Measurements from ENCODE around the gene NID2.

The NID2 gene

GRCh38 chr14:52021957-52022600, 46.8 kb downstream of the NID2 start:
- FAIRE-seq, result peak; percentile 35
- TF ChIP-seq SPI1 (IDR thresholded peaks at IDR 0.05; ENCODE audit: low read depth, low read length), result no peak
- TF ChIP-seq POU2F2 (IDR thresholded peaks at IDR 0.05; ENCODE audit: low read depth, low read length), result no peak
- TF ChIP-seq PAX5 (IDR thresholded peaks at IDR 0.05; ENCODE audit: insufficient read depth, low read length, severe bottlenecking), result no peak
- TF ChIP-seq TAF1 (IDR thresholded peaks at IDR 0.05; ENCODE audit: low read depth, low read length), result no peak
- TF ChIP-seq POLR2AphosphoS5 (IDR thresholded peaks at IDR 0.05; ENCODE audit: low read depth, low read length), result no peak
- TF ChIP-seq POLR2A (IDR thresholded peaks at IDR 0.05; ENCODE audit: low read depth, low read length), result no peak
- peak; percentile 33 for DNase-seq (ENCODE audit: insufficient read length, low spot score)

GRCh38 chr14:52020866-52021717, 47.8 kb downstream of the NID2 start:
- TF ChIP-seq TAF1 (IDR thresholded peaks at IDR 0.05; ENCODE audit: low read depth, low read length) (no peak), POU2F2 (IDR thresholded peaks at IDR 0.05; ENCODE audit: low read depth, low read length) (no peak), PAX5 (IDR thresholded peaks at IDR 0.05; ENCODE audit: insufficient read depth, low read length, severe bottlenecking) (no peak), SPI1 (IDR thresholded peaks at IDR 0.05; ENCODE audit: low read depth, low read length) (no peak), POLR2A (IDR thresholded peaks at IDR 0.05; ENCODE audit: low read depth, low read length) (no peak), POLR2AphosphoS5 (IDR thresholded peaks at IDR 0.05; ENCODE audit: low read depth, low read length) (no peak)
- peak; percentile 13 for FAIRE-seq
- DNase-seq (ENCODE audit: insufficient read length, low spot score), result no peak

DNA sequence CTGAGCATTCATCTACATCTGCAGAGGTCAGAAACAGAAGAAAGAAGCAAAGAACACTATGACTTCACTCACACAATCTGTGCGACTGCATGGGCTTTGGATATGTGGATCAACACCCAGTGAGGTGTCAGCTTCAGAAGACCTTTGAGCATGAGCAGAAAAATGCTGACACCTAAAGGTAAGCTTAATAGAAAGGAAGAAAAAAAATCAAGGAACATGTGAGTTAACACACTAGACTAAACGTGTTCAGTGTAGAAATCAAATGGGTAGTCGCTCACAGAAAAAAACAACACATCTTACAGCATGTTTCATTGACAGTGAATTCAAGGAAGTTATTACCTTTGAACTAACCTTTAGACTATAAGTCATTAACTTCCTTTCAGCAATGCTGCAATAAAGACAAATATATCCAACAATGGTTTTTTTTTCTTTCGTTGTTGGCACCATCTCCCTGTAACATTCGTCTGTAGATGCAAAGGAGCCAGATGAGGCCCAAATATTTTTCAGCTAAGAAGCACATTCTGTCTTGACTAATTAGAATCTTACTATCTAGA, 48.6 kb downstream of the NID2 start:
- FAIRE-seq, result no peak
- TF ChIP-seq POLR2AphosphoS5 (IDR thresholded peaks at IDR 0.05; ENCODE audit: low read depth, low read length) (no peak), TAF1 (IDR thresholded peaks at IDR 0.05; ENCODE audit: low read depth, low read length) (no peak), PAX5 (IDR thresholded peaks at IDR 0.05; ENCODE audit: insufficient read depth, low read length, severe bottlenecking) (no peak), SPI1 (IDR thresholded peaks at IDR 0.05; ENCODE audit: low read depth, low read length) (no peak), POU2F2 (IDR thresholded peaks at IDR 0.05; ENCODE audit: low read depth, low read length) (no peak), POLR2A (IDR thresholded peaks at IDR 0.05; ENCODE audit: low read depth, low read length) (no peak)

DNA sequence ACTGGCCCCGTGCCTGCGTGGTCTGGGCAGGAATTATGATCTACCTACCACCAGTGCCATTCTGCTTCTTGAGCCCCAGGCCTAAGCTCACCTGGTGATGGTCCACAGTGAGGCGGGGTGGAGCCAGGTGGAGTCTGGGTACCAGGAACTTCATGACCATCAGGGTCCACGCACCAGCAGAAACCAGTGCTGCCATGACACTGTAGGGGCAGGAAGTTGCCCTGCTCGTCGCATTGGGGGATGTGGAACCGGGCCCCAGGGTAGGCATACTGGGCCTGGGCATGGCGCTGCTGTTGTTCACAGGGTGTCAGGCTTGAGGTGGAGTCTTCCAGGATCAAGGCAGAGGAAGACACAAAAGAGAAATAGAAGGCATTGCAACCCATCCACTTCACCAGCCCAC, 49.9 kb downstream of the NID2 start:
- FAIRE-seq, result no peak
- TF ChIP-seq POU2F2 (IDR thresholded peaks at IDR 0.05; ENCODE audit: low read depth, low read length) (no peak), POLR2AphosphoS5 (IDR thresholded peaks at IDR 0.05; ENCODE audit: low read depth, low read length) (no peak), POLR2A (IDR thresholded peaks at IDR 0.05; ENCODE audit: low read depth, low read length) (no peak), TAF1 (IDR thresholded peaks at IDR 0.05; ENCODE audit: low read depth, low read length) (no peak), PAX5 (IDR thresholded peaks at IDR 0.05; ENCODE audit: insufficient read depth, low read length, severe bottlenecking) (no peak), SPI1 (IDR thresholded peaks at IDR 0.05; ENCODE audit: low read depth, low read length) (no peak)
- DNase-seq (ENCODE audit: insufficient read length, low spot score), result no peak

More for the DNA sequence above, 48.6 kb downstream of the NID2 start:
- no peak for DNase-seq (ENCODE audit: insufficient read length, low spot score)

- no peak for DNase-seq (ENCODE audit: insufficient read length, low spot score)
- TF ChIP-seq PAX5 (IDR thresholded peaks at IDR 0.05; ENCODE audit: insufficient read depth, low read length, severe bottlenecking) (no peak), POLR2AphosphoS5 (IDR thresholded peaks at IDR 0.05; ENCODE audit: low read depth, low read length) (no peak), TAF1 (IDR thresholded peaks at IDR 0.05; ENCODE audit: low read depth, low read length) (no peak)
- FAIRE-seq, result no peak
Observed at GRCh38 chr14:52018252-52018651, 50.6 kb downstream of the NID2 start.

- TF ChIP-seq TAF1 (IDR thresholded peaks at IDR 0.05; ENCODE audit: low read depth, low read length) (no peak), POLR2A (IDR thresholded peaks at IDR 0.05; ENCODE audit: low read depth, low read length) (no peak), PAX5 (IDR thresholded peaks at IDR 0.05; ENCODE audit: insufficient read depth, low read length, severe bottlenecking) (no peak), POLR2AphosphoS5 (IDR thresholded peaks at IDR 0.05; ENCODE audit: low read depth, low read length) (no peak), POU2F2 (IDR thresholded peaks at IDR 0.05; ENCODE audit: low read depth, low read length) (no peak), SPI1 (IDR thresholded peaks at IDR 0.05; ENCODE audit: low read depth, low read length) (no peak)
- DNase-seq (ENCODE audit: insufficient read length, low spot score), result no peak
- no peak for FAIRE-seq
Observed at GRCh38 chr14:52015411-52016030, 53.3 kb downstream of the NID2 start.

- FAIRE-seq, result no peak
- TF ChIP-seq PAX5 (IDR thresholded peaks at IDR 0.05; ENCODE audit: insufficient read depth, low read length, severe bottlenecking), result no peak
- no peak for TF ChIP-seq POLR2AphosphoS5 (IDR thresholded peaks at IDR 0.05; ENCODE audit: low read depth, low read length)
- TF ChIP-seq POLR2A (IDR thresholded peaks at IDR 0.05; ENCODE audit: low read depth, low read length), result no peak
- no peak for TF ChIP-seq TAF1 (IDR thresholded peaks at IDR 0.05; ENCODE audit: low read depth, low read length)
- TF ChIP-seq POU2F2 (IDR thresholded peaks at IDR 0.05; ENCODE audit: low read depth, low read length), result no peak
- no peak for TF ChIP-seq SPI1 (IDR thresholded peaks at IDR 0.05; ENCODE audit: low read depth, low read length)
- no peak for DNase-seq (ENCODE audit: insufficient read length, low spot score)
Observed at GRCh38 chr14:52014601-52015267, 54.1 kb downstream of the NID2 start.

DNA sequence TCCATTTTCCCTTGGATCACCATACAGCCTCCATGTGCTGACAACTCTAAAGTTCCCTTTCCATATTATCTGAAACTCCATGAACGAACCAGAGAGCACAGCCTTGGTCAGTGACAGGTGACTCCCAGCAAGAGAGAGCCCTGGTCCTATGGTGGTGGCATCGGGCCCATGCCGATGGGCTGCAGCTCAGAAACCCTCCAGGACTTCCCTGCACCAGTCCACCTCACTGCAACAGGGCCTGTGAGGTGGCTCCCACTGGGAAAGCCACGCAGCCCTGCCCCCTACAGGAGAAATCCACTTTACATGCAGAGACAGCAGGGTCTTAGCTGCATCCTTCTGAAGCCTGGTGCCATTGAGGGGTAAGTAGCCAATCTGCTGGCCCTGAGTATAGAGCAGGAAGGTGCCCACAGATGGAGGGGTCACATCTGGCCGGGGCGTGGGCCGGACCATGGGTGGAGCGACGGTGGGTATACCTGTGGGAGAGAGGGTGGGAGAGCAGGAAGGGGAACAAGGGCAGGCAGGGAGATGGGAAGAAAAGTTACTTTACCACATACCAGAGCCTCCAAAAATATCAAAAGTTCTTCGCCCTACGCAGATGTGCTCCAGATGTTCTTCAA, 54.8 kb downstream of the NID2 start:
- DNase-seq (ENCODE audit: insufficient read length, low spot score), result no peak
- no peak for FAIRE-seq
- no peak for TF ChIP-seq TAF1 (IDR thresholded peaks at IDR 0.05; ENCODE audit: low read depth, low read length)
- peak; percentile 23; the same call in 1 of the 2 replicates for TF ChIP-seq POLR2AphosphoS5 (IDR thresholded peaks at IDR 0.05; ENCODE audit: low read depth, low read length)
- no peak for TF ChIP-seq POU2F2 (IDR thresholded peaks at IDR 0.05; ENCODE audit: low read depth, low read length)
- TF ChIP-seq POLR2A (IDR thresholded peaks at IDR 0.05; ENCODE audit: low read depth, low read length), result no peak
- no peak for TF ChIP-seq PAX5 (IDR thresholded peaks at IDR 0.05; ENCODE audit: insufficient read depth, low read length, severe bottlenecking)
- TF ChIP-seq SPI1 (IDR thresholded peaks at IDR 0.05; ENCODE audit: low read depth, low read length), result no peak

All from GM12891 (cell line).